Amniotic stem cell (primary cell): ENCODE results near the gene BRMS1.
"Not testable (repeated sequence)": the region's sequence is repeated elsewhere in the genome, so short reads cannot be mapped to it uniquely, and the experiment has no call there.

ENCODE experiments used
- DNase-seq: peaks from one replicate; lab custom pipeline; 2025; lab: John Stamatoyannopoulos, UW

Gene BRMS1

DNA sequence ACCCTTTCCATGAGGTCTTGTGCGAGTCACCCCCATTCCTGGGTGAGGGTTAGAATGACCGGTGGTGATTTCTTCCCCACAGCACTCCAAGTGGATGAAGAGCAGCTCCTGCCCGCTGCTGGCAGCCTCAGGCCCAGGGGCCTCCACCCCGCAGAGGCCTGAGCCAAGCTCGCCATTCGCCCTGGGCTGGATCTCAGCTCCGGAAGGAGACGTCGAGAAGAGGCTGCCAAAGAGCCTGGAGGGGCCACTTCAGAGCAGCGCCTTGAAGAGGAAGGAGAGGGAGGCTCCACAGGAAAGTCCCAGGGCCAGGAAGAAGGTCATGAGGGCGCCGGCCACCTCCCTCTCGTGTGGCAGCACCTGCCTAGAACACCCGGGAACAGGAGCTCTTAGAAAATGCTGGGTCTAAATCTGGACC, 18.3 kb upstream of the BRMS1 start:
- no peak for DNase-seq

DNA sequence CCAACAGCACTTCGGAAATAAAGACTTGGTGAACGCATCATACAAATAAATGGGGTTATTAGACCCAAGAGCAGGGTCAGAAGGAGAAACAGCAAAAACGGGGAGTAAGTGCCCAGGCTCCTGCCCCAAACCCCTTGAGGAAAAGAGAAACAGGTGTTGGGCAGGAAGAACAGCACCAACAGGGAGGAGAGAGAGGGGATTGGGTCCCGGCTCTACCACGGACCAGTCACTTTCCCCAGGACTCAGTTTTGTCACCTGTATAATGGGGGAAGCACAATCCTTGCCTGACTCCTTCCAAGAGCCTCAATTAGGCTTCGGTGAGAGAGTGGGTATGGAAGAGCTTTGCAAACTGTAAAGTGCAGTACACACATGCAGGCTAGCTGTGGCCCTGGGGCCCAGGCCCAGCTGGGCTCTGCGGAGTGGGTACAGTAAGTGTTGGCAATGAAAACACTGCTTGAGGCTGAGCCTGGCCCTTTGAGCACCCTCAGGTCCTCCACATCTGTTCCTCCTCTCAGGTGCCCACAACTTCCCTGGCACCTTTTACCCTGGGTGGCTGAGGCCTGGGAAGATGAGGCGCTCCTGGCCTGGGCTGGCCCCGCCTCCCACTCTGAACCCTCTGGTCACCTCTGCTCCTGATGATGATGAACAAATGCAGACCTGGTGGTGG, 17.7 kb upstream of the BRMS1 start:
- no peak for DNase-seq

DNA sequence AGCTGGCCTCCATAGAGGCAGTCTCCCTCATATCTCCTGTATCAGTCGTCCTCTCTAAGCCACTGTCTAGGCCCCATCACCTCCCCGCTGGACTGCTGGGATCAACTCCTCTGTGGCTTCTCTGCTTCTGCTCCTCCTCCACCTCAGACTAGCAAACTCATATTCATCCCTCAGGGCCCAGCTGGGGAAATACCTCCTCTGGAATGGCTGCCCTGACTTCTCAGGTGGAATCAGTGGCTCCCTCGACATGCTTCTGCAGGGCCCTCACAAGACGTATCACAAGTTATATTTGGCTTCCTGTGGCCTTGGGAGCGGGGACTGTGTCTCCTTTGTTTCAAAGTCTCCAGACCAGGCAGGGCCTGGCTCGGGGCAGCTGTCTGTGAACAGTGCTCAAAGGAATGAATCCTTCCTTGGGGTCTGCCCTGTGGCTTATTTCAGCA, 16.6 kb upstream of the BRMS1 start:
- DNase-seq: no peak

DNA sequence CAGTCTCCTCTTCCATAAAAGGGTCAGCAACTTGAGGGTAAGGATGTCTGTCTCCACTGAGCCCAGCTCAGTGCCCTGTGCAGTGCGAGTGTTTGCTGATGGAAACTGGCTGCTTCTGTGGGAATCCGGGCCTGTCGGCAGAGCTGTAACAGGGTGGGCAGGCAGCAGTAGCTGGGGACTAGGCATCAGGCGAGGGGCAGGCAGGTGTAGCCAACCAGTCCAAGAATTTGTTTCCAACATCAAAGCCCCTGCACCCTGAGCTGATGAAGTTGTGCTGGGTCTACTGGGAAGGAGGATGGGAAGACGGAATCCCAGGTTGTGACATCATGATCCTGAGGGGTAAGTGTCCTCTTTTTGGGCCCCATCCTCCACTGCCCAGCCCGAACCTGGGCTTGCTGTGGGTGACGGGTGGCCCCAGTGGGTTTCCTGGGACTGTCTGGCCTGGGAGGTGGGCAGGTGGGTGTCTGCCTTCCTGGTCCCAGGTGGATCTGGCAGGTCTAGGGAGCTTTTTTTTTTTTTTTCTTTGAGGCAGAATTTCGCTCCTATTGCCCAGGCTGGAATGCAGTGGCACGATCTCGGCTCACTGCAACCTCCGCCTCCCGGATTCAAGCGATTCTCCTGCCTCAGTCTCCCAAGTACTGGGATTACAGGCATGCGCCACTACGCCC, 15.6 kb upstream of the BRMS1 start:
- DNase-seq: no peak

DNA sequence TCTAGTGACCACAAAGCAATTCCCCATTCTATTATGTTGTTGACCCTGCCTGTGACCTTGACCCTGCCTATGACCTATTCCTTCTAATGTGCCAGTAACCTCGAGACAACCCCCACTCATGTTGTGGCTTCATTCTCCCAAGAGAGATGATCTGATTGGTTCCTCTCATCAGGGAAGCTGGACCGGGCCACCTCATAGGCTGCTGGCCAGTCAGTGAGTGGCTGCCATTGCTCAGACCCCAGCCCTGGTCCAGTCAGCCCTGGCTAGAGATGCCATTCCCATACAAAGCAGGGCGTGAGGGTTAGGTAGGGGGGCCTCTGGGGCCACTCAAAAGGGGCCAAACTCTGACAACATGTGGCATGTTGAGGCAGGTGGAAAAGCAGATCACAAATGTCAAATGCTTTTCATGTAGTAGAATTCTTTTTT, 14.8 kb upstream of the BRMS1 start:
- DNase-seq: no peak

DNA sequence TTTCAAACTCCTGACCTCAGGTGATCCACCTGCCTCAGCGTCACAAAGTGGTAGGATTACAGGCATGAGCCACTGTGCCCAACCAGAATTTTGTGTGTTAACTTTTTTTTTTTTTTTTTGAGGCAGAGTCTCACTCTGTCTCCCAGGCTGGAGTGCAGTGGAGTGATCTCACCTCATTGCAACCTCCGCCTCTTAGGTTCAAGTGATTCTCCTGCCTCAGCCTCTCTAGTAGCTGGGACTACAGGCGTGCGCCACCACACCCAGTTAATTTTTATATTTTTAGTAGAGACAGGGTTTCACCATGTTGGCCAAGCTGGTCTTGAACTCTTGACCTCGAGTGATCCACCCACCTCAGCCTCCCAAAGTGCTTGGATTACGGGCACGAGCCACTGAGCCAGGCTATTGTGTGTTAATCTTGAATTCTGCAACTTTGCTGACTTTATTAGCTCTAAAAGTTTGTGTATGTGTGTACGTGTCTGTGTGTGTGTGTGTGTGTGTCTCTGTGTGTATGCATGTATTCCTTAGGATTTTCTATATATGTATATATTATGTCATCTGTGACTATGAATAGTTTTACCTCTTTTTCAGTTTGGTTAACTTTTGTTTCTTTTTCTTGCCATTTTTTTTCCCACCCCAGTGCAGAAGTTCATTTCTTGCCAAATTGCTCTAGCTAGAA, 5.8 kb upstream of the BRMS1 start:
- DNase-seq: not testable (repeated sequence)

DNA sequence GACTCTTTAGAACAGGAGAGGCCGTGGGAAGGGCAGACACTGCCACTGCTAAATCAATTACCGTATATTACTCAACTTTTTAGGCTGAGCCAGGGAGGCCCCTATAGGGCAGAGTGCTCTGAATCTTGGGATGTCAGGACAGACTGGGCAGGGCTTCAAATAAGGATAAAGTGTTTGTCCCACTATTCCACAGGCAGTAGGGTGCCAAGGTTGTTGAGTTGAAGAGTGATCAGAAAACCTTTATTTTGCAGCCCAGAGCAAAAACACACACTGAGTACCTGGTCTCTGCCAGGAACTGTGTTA, 4.1 kb upstream of the BRMS1 start:
- no peak for DNase-seq

DNA sequence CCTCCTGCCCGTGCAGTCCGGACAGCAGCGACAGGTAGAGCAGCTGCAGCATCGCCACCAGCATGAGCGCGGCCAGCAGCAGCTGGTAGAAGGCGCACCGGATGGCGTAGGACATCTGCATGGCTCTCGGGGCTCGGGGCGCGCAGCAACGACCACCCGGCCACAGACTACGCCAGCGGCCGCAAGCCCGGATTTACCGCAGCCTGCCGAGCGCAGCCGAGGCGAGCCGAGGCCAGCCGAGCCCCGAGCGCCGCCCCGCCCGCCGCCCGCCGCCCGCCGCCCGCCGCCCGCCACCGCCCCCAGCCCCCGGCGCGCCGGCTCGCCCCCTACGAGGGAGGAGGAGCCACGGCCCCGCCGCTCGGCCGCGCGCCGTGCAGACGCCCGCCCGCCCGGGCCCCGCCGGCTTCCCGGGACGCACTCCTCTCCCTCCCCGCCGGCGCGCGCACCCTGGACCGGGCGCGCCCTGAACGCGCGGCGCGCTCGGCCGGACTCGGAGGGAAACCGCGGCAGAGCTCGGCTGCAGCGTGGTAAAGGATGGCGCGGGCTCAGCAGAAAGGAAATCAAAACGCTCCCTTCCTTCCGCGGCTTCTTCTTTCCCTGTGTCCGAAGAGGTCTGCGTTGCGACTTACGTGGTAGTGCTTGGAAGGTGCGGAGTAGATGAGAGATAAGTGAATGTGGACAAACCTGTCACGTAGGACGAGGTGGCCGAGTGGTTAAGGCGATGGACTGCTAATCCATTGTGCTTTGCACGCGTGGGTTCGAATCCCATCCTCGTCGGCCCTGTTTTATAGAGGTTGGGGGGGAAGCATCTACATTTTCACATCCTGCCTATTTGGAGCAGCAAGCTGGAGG, 2.7 kb upstream of the BRMS1 start, which contains the start of gene B4GAT1:
B4GAT1 (minus strand) TSS at position 205 of the 852 bp plus-strand sequence; CDS start at position 121, 84 bp downstream.
- DNase-seq: peak; percentile 58

DNA sequence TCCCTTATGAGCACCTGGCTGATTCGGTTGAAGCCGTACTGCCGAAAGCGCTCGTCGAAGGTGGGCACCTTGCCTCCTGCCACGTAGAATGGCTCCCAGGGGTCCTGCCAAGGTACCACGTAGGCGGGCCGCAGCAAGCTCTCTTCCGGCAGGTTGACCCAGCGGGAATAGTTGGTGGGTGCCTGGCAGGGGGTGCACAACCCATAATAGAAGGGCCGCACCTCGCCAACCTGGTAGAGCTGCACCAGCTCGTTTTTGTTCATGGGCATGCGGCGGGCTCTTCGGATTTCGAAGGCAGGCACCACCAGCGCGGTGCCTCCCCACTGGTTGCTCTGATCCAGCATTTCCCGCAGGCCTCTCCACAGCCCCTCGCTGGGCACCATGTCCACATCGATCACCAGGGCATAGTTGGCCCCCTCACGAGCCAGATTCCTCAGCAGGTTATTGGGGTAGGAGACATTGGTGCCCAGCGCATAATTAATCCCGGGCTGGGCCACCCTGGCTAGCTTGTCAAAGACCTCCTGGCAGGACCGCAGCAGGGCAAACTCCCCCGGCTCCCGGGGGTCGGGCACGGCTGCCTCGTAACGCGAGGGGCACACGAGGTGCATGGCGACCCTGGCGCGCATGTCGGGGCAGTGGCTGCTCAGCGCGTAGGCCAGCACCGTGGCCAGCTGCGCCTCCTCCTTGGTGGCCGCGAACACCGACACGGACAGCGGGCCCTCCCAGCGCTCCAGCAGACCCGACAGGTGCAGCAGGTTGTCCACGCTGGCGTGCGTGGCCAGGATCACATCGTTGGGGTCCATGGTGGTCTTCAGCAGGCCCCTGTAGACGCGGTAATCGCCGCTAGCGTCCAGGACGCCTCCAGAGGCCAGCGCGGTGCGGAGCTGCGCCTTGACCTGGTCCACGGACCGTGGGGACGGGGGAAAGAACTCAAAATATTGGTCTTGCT, 1.8 kb upstream of the BRMS1 start:
- no peak for DNase-seq

DNA sequence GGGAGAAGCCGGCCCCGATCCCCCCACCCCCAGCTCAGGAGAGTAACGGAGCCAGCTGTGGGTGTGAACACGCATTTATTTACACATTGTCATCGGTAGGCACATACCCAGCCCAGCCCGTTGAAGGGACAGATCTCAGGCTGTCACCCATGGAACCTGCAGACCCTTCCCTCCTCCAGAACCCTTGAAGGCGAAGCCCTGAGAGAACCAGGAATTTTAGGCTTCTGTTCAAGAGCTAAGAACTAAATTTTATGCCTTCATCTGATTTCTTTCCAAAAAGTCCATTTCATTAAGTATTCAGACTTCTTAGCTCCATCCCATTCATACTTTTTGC, 379 bp upstream of the BRMS1 start:
- DNase-seq: no peak

DNA sequence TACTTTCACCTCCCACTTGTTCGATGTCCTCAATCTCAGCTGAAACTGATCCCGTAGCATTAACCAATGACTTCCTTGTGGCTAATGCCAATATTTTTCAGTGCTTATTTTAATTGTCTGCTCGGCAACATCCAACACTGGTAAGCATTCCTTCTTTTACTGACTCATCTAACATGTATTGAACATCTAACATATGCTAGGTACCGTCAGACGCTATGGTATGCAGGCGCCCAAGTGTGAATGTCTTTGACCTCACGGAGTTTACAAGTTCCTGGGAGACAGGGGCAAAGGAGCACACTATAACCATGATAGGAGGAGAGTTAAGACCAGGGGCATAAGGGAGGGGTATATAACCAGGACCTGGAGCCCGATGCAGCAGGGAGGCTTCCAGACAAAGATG, 1.7 kb downstream of the BRMS1 start:
- DNase-seq: no peak

DNA sequence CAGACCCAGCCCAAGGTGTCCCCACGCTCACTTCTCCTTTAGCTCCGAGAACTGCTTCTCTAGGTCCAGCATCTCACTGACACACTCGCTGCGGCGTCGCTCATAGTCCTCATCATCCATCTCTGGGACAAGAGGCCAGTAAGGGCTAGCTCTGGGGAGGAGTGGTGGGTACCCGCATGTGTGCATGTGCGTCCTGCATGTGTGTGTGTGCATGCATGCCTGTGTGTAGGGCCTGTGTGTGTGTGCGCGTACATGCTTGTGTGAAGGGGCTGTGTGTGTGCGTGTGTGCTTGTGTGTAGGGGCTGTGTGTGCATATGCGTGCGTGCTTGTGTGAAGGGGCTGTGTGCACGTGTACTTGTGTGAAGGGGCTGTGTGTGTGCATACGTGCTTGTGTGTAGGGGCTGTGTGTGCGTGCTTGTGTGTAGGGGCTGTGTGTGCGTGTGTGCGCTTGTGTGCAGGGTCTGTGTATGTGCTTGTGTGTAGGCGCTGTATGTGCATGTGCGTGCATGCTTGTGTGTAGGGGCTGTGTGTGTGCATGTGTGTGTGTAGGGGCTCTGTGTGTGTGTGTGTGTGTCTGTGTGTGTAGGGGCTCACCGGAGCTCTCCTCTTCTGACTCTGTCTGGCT, 3.3 kb downstream of the BRMS1 start:
- DNase-seq: no peak

DNA sequence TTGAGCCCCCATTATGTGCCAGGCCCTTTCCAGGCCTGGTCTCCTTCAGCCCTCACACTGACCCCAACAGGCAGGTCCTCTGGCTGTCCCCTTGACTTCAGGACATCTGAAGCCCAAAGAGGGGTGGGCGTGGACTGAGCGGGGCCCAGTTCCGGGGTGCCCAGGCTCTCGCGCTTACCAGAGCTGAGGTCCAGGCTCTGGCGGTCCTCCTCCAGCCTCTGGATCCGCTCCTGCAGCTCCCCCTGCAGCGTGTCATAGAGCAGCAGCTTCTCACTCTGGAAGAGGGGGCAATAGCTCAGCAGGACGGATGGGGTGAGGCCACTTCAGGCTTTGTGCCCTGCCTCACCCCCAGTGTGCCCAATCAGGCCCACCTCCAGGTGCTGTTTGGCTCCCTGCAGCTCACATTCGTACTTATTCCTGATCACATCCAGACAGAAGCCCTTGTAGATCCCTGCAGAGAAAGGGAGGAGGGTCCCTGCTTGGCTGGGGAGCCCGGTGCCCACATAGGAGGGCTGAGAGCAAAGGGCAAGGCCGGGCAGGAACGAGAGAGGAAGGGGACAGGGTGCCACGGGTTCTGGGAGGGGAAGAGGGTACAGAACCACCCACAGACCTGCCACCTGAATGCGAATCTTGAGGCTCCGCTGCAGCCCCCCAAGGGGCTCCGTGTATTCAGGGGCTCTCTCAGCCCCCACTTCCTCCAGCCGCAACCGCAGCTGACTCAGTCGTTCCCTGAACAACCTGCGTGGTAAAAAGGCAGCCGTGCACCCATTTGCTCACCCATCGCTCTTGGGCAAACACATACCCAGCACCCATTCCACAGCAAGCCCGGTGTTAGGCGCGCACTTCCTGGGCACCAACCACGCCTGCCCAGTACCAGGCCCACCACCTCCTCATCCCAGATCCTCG, 4.1 kb downstream of the BRMS1 start:
- no peak for DNase-seq

DNA sequence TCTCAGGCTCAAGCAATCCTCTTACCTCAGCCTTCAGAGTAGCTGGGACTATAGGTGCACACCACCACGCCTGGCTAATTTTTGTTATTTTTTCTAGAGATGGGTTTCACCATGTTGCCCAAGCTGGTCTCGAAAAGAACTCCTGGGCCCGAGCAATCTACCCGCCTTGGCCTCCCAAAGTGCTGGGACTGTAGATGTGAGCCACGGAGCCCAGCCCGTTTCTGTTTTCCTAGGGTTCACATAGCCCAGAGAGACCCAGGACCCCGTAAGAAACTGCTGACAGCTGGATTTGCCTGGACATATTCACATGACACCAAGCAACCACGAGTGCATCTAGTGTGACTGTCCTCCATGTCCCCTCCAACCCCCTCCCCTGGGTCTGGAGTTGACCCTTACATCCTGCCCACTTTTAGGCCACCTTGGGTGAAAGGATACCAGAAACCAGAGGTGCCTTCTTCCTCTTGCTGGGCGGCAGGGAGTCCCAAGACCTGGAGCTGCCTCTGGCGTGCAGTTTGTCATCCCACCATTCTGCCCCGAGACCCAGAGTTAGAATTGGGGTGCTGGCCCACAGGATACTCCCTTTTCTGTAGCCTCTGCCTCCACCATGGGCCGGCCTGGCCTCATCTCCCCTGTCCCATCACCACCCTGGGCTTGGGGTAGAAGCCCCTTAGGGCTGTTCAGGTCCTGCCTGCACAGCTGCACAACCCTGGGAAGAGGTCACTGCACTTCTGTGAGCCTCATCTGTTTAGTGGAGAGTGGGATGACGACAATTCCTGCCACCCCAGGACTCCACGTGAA, 5.0 kb downstream of the BRMS1 start:
- DNase-seq: no peak

DNA sequence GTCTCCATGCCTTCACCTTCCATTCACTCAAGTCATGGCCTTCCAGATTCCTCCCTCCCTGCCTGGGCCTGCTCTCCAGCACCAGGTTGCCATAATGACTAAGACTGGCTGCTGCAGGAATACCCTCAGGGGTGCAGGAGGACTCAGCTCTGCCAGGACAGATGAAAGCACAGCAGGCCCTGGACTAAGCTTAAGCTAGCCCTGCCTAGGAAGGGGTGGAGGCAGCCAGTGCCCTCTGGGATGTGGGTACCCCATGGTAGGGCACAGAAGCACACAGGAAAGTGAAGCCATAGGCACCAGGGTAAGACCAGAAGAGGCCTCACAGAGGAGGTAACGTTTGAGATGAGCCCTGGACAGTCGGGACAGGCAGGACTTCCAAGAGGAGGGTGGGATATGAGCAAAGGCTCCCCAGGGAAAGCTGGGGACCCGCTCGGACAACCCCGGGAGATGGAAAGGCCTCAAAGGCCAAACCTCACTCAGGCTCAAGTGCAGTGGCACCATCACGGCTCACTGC, 5.7 kb downstream of the BRMS1 start:
- no peak for DNase-seq

DNA sequence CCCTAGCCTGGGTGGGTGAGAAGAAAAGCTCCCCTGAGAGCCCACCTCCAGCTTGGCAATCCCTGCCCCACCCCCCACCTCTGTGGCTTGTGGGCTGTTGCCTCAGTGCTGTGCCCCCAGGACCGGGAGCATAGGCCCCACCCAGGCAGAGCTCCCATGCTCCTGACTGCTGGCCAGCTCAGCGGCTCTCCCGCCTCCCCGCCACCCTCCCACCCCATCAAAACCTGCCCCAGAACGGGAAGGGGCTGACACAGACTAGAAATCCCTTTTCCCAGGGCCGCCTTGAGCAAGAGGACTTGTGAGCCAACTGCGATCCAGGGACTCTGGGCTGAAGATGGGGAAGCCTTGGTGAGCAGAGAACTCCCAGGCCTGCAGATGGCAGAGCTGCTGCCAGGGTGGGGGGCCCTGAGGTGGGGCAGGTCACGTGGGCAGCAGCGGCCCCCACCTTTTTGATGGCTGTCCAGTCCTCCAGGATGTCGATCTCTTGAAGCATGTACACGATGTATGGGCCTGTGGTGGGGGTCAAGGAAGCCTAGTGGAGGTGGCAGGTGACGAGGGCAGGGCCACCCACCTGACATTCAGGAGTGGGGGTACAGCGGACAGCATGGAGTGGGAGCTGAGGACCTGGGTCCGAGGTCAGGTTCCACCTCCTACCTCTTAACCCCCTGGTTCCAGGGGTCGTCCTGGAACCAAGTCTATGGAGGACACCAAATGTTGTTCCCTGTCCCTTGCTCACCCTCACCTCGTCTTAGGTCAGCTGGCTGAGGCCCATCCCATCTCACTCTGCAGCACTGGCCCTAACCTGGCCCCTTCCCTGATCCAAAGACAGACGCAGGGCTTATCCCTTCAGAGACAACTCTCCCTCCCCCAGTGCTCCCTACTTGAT, 6.4 kb downstream of the BRMS1 start:
- no peak for DNase-seq

DNA sequence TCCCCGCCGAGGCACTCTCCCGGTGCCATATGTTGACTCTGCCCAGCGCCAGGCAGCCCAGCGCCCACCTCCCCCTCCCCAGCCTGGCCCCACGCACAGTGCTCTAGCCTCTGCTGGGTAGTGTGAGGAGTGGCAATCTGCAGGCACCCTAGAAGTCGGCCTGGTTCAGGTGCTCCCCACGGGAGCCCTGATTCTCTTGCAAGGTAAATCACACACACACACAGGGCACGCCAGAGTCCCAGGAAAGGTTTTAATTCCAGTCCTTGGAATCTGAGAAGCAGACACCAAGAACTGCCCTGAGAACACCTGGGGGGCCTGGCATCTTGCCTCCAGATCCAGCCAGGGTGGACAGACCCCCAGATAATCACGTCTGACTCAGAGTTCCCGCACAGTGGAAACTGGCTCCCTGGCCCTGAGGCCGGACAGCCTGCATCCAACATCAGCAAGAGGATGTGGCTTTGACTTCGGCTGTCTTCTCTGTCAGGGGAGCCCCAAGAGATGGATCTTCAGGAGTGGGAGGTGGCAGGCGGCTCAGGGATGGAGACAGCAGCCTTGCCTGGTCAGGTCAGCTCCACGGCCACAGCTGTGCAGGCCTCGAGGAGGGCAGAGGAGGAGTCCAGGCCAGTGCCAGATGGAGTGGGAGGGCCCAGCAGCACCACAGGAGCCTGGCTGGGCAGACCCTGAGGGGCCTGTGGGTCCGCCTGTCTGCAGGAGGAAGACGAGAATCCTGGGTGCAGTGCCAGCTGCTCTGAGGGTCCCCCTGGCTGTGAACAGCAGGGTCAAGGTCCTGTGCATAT, 7.6 kb downstream of the BRMS1 start:
- DNase-seq: no peak
